ENCODE data around the gene PRR35. TPM values are rescaled to one million over a fixed set of nuclear protein-coding genes. Genes with fewer than 3 reads are reported as not detected.

PRR35 gene
- total and polyA plus RNA-seq, 5 donors from 2014 or later: not detected

DNA sequence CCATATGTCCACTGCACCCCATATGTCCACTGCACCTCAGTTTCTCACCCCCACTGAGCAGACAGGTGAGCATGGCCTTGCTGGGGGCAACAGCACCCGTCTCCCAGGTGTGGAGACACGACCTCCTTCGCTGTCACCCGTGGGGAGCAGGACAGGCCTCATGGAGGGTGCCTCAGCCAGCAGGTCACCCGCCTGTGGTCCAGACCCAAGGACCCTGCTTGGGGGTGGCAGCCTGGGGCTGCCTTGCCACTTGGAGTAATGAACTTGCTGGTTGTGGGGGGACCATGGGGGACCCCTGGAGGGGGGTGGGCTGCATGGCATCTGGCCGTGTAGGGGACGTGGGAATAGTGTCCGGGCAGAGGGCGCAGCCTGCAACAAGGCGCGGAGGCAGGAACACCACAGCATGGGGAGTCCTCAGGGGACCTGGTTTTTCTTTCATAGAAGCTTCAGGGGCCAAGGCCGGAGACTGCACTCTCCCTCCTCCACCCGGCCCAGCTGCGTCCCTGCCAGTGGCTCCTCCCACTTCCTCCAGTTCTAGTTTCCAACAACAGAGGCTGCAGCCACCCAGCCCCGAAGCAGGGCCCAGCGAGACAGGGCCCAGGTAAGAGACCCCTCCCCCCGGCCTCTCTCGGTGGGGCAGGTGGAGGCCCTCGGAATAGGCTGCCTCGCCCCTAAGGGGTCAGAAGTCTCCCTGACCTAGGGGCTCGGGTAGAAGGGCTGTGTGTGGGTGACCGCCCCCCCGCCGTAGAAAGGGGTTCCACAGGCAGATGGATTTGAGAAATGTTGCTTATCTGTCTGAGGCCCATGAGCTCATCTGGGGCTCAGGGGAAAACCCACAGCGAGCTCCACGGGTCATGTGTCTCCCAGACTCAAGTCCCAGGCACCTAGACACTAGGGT, 6.5 kb downstream of the PRR35 start, which contains the start of gene NHLRC4:
Gene NHLRC4 (plus strand): TSS at position 531 of the 898 bp plus-strand sequence. CDS start 1,043 bp downstream, outside the sequence.
- Mint-ChIP-seq H3K36me3 (no peaks in the 10 kb centered on the region), H3K9me3 (peaks cover 0 to under 1% (median 0%) of the 10 kb centered on the region in 7 donors), H3K27me3 (peaks cover 4% of the 10 kb centered on the region), H3K4me1 (peaks cover 0 to 39% (median 19%) of the 10 kb centered on the region in 4 donors), H3K4me3 (peak within 1 kb of the TSS; percentile 80 to 93 (median 88)), H3K27ac (peak within 1 kb of the TSS; percentile 62 to 88 (median 84))
- H3K4me3 ChIP-seq (ENCODE audit: low read depth, low read length): peak within 1 kb of the TSS; percentile 37
- DNase-seq (peak; percentile 34 to 85 (median 56)), ATAC-seq (ENCODE audit: low read depth in 2 of 2) (peak; percentile 57 to 58)
- H3K9me3 ChIP-seq (ENCODE audit: control insufficient read depth in 2 of 2, low read length in 2 of 2): no peaks in the 10 kb centered on the region
- peak within 1 kb of the TSS; percentile 55 for H3K27ac ChIP-seq (ENCODE audit: insufficient read depth, low read length, poor library complexity, severe bottlenecking)
- no peaks in the 10 kb centered on the region for H3K36me3 ChIP-seq (ENCODE audit: control insufficient read depth, insufficient read depth, low read length)
- peaks cover 52% of the 10 kb centered on the region for H3K4me1 ChIP-seq (ENCODE audit: control insufficient read depth, insufficient read depth, low read length, poor library complexity, severe bottlenecking)
- no peaks in the 10 kb centered on the region for H3K27me3 ChIP-seq (ENCODE audit: control insufficient read depth, insufficient read depth, low read length)

DNA sequence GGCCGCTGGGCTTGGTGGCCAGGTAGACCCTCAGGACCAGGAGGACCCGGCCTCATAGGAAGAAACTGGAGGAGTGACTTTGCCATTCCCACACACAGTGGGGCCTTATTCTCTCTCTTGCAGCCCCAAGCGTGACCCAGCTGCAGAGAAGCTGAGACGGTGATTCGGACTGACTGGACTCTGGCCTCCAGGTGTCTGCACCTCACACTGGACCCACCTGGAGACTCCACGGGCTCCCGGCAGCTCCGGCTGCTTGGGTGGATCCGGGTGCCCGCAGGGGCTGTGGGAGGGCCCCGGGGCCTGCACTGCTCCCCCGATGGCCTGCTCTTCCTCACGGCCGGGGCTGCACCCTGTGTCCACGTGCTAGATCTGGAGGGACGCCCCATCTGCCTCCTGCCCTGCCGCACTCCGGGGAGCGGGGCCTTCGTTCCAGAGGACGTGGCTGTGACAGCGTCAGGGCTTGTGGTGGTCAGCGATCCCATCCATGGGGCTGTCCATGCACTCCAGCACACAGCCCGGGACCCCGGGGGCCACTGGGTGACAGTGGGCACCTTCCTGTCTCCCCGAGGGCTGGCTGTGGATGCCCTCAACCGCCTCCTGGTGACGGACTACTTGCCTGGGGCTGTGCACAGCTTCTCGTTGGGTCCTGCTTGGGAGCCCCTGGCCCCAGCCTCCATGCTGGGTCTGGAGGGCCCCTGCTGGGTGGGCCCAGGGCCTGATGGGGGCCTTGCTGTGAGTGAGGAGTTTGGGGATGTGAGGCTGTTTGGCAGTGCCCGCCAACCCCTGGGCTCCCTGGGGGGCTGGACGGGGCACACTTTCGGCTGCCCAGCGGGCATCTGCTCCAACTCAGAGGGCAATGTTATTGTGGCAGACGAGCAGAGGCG, 7.4 kb downstream of the PRR35 start:
- no peak for ATAC-seq (ENCODE audit: low read depth in 2 of 2)
- H3K27me3 ChIP-seq (ENCODE audit: control insufficient read depth, insufficient read depth, low read length): no peaks in the 10 kb centered on the region
- peaks cover 52% of the 10 kb centered on the region for H3K4me1 ChIP-seq (ENCODE audit: control insufficient read depth, insufficient read depth, low read length, poor library complexity, severe bottlenecking)
- Mint-ChIP-seq H3K27me3 (peaks cover 4% of the 10 kb centered on the region), H3K4me3 (peak overlapping the region; percentile 80 to 93 (median 88)), H3K27ac (peak overlapping the region; percentile 62 to 88 (median 84)), H3K4me1 (peaks cover 0 to 43% (median 23%) of the 10 kb centered on the region in 4 donors), H3K36me3 (no peaks in the 10 kb centered on the region), H3K9me3 (no peaks in the 10 kb centered on the region)
- no peaks in the 10 kb centered on the region for H3K36me3 ChIP-seq (ENCODE audit: control insufficient read depth, insufficient read depth, low read length)
- H3K4me3 ChIP-seq (ENCODE audit: low read depth, low read length): peak overlapping the region; percentile 7
- no peaks in the 10 kb centered on the region for H3K9me3 ChIP-seq (ENCODE audit: control insufficient read depth in 2 of 2, low read length in 2 of 2)
- DNase-seq: no peak
- peak overlapping the region; percentile 55 for H3K27ac ChIP-seq (ENCODE audit: insufficient read depth, low read length, poor library complexity, severe bottlenecking)

DNA sequence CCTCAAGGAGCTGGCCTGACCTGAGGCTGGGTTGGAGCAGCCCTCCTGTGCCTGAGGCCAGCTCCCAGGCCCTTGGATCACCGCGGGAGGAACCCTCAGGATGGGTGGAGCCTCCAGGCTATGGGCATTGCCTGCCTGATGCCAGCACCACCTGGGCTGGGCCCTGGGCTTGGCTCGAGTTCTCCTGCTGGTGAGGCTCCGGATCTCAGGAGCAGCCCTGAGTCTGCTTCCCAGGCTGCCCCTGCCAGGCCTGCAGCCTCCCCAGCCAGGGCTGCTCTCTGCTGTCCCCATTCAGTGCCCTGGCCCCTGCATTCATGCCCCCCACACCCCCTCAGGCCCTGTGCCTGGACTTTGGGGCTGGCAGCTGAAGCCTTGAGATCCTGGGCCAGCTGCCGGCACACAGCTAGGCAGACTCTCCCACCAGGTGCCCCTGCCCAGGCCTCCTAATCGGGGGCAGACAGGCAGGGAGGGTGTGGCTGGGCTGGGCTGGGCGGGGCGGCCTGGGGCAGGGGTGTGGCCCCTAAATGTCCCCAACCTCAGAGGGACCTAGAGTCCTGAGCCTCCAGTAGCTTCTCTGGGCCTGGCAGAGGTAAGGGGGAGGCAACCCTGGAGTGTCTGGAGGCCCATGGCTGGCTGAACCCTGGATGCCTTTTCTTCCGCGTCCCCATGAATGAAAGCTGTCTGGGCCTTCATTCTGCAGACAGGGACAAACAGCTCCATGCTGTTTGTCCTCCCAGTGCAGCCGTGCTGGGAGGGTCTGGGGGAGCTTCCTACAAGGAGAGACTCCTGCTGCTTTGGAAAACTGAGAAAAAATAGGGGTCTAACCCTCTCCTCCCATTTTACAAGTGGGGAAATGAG, 8.4 kb downstream of the PRR35 start:
- H3K27ac ChIP-seq (ENCODE audit: insufficient read depth, low read length, poor library complexity, severe bottlenecking): peak overlapping the region; percentile 73
- H3K4me3 ChIP-seq (ENCODE audit: low read depth, low read length): no peak overlapping the region

DNA sequence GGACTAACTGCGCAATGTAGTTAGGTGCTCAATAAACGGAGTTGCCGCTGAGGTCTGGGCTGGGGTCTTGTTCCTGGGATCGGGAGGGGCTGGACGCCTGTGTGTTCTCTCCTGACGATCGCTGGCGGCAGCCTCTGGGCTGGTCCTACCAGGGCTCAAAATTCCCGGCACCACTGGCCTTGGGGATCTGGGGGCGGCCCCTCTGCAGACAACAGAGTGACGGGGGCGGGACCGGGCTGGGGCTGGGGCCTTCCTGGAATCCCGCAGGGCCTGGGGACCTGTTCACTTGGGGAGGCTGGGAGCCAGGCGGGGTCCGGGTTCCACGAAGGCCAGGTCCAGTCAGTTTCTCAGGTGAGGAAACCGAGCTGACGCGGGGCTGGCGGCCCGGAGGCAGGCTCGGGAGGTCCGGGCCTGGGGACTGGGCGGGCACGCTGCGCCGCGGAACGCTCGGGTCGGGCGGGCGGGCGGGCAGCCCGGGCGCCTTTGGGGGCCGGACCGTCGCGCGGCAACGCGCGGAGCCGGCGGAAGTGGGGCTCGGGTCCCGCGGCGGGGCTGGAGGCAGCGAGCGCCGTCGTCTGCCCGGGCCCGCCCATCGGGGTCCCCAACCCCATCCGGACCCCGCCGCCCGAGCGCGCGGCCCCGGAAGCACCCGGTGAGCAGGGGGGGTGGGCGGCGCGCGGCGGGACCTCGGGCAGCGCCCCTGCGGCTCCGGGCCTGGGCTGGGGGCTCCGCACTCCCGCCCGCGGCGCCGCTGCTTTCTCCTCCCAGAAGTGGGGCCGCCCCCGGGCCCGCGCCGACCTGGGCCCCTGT, 9.5 kb downstream of the PRR35 start, which contains the start of gene PIGQ:
Gene PIGQ (plus strand): TSS at position 524 of the 810 bp plus-strand sequence. CDS start 4,107 bp downstream, outside the sequence.
- Mint-ChIP-seq H3K27me3 (peaks cover 4% of the 10 kb centered on the region), H3K27ac (peak within 1 kb of the TSS; percentile 76 to 91 (median 89)), H3K36me3 (no peaks in the 10 kb centered on the region), H3K4me1 (peaks cover 0 to 43% (median 23%) of the 10 kb centered on the region in 4 donors), H3K4me3 (peak within 1 kb of the TSS; percentile 84 to 95 (median 90)), H3K9me3 (peaks cover 0 to 2% (median 0%) of the 10 kb centered on the region in 7 donors)
- Histone ChIP-seq H3K27me3 (ENCODE audit: control insufficient read depth, insufficient read depth, low read length) (no peaks in the 10 kb centered on the region), H3K4me1 (ENCODE audit: control insufficient read depth, insufficient read depth, low read length, poor library complexity, severe bottlenecking) (peaks cover 52% of the 10 kb centered on the region), H3K27ac (ENCODE audit: insufficient read depth, low read length, poor library complexity, severe bottlenecking) (peak within 1 kb of the TSS; percentile 73), H3K36me3 (ENCODE audit: control insufficient read depth, insufficient read depth, low read length) (peaks cover 2% of the 10 kb centered on the region), H3K9me3 (ENCODE audit: control insufficient read depth in 2 of 2, low read length in 2 of 2) (no peaks in the 10 kb centered on the region), H3K4me3 (ENCODE audit: low read depth, low read length) (peak within 1 kb of the TSS; percentile 73)
- ATAC-seq (ENCODE audit: low read depth in 2 of 2) (peak; percentile 70 to 75), DNase-seq (peak; percentile 65 to 71 (median 69))

More for the DNA sequence above, 8.4 kb downstream of the PRR35 start:
- H3K27ac Mint-ChIP-seq: peak overlapping the region; percentile 76 to 91 (median 89)
- ATAC-seq (ENCODE audit: low read depth in 2 of 2) (no peak), DNase-seq (no peak)
- no peaks in the 10 kb centered on the region for H3K27me3 ChIP-seq (ENCODE audit: control insufficient read depth, insufficient read depth, low read length)
- peak overlapping the region; percentile 54 to 89 (median 86) for H3K4me3 Mint-ChIP-seq
- H3K9me3 Mint-ChIP-seq: no peaks in the 10 kb centered on the region
- no peaks in the 10 kb centered on the region for H3K36me3 Mint-ChIP-seq
- peaks cover 52% of the 10 kb centered on the region for H3K4me1 ChIP-seq (ENCODE audit: control insufficient read depth, insufficient read depth, low read length, poor library complexity, severe bottlenecking)
- no peaks in the 10 kb centered on the region for H3K36me3 ChIP-seq (ENCODE audit: control insufficient read depth, insufficient read depth, low read length)
- peaks cover 4% of the 10 kb centered on the region for H3K27me3 Mint-ChIP-seq
- no peaks in the 10 kb centered on the region for H3K9me3 ChIP-seq (ENCODE audit: control insufficient read depth in 2 of 2, low read length in 2 of 2)
- peaks cover 0 to 43% (median 23%) of the 10 kb centered on the region in 4 donors for H3K4me1 Mint-ChIP-seq

DNA sequence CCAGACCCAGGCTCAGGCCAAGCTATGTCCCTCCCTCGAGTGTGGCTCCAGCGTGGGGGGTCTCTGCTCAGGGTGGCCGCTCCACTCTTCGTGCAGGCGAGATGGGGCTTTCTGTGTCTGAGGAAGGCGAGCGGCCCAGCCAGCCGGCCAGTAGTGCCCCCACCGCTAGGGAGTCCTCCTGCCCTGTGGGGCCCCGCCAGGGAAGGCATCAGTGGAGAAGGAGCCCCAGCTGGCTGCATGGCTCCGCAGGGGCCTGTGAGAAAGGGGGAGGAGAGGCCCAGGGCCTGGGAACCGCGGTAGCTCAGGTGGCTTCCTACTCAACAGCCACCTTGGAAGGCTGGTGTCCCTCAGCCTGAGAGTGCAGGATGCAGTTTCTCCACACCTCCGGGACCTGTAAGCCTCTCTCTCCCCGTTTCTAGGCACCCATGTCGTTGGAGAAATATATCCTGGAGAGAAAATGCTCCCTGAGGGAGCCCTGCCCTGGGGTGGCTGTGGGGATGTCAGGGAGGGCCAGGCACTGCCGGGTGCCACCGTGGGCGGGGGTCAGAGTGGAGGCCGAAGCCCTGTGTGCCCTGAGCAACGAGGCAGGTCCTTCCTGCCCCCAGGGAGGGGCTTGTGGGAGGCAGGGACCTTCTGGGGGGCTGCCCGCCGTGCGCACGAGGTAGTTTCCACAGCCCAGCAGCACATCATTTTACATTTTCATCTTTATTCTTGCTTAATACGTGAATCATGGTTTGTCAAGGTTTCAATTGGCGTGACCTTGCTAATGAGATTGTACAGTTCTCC, 12.9 kb downstream of the PRR35 start:
- Mint-ChIP-seq H3K27ac (no peak overlapping the region), H3K4me3 (no peak overlapping the region), H3K4me1 (peaks cover 0 to 28% (median 18%) of the 10 kb centered on the region in 4 donors), H3K36me3 (no peaks in the 10 kb centered on the region), H3K9me3 (peaks cover 0 to 2% (median 0%) of the 10 kb centered on the region in 7 donors), H3K27me3 (no peaks in the 10 kb centered on the region)
- Histone ChIP-seq H3K27me3 (ENCODE audit: control insufficient read depth, insufficient read depth, low read length) (no peaks in the 10 kb centered on the region), H3K9me3 (ENCODE audit: control insufficient read depth in 2 of 2, low read length in 2 of 2) (no peaks in the 10 kb centered on the region), H3K4me1 (ENCODE audit: control insufficient read depth, insufficient read depth, low read length, poor library complexity, severe bottlenecking) (peaks cover 27% of the 10 kb centered on the region), H3K4me3 (ENCODE audit: low read depth, low read length) (no peak overlapping the region), H3K36me3 (ENCODE audit: control insufficient read depth, insufficient read depth, low read length) (peaks cover 3% of the 10 kb centered on the region), H3K27ac (ENCODE audit: insufficient read depth, low read length, poor library complexity, severe bottlenecking) (no peak overlapping the region)
- DNase-seq (no peak), ATAC-seq (ENCODE audit: low read depth in 2 of 2) (no peak)

Data from CD4-positive, CD25-positive, alpha-beta regulatory T cell (primary cell).